ENCODE measurements around the gene ANKRD9.

- TF ChIP-seq EZH2 (IDR thresholded peaks at IDR 0.05), result no peak
- no peak for TF ChIP-seq EZH2phosphoT487 (IDR thresholded peaks at IDR 0.05)
Observed at GRCh38 chr14:102524451-102525218, 15.1 kb upstream of the ANKRD9 start.

Measured in neural progenitor cell (in vitro differentiated cells).